ENCODE results near the gene NUP210.
"Not testable (repeated sequence)": the region's sequence is repeated elsewhere in the genome, so short reads cannot be mapped to it uniquely, and the experiment has no call there.

The NUP210 gene

GRCh38 chr3:13420045-13420830 is at the start of gene NUP210:
TSS of gene NUP210 (minus strand) at chr3:13420322. CDS start at chr3:13420226, 96 bp downstream.
- no peak for DNase-seq

DNA sequence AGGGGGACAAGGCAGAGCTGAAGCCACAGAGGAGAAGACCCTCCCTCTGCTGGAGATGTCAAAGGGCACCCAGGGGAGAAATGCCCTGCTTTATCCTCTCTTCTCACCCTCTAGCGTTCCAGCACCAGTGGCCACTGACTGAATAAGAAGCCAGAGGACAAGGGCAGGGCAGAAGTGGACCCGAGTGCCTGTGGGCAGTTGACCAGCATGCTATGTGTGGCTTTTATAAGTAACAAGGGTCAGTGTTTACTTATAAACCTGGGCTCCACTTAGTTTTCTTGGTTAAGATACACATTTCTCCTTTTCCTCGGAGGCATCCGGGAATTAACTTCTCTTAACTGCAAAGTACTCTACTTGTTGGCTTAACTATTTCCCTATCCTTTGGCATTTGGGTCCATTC is 46.7 kb upstream of the NUP210 start:
- DNase-seq, result no peak

- DNase-seq, result no peak
These were observed 45.2 kb upstream of the NUP210 start for GRCh38 chr3:13465236-13465873.

- DNase-seq, result no peak
These were observed 43.7 kb upstream of the NUP210 start for GRCh38 chr3:13463618-13464400.

GRCh38 chr3:13462822-13463221 is 42.7 kb upstream of the NUP210 start:
- DNase-seq, result no peak

DNA sequence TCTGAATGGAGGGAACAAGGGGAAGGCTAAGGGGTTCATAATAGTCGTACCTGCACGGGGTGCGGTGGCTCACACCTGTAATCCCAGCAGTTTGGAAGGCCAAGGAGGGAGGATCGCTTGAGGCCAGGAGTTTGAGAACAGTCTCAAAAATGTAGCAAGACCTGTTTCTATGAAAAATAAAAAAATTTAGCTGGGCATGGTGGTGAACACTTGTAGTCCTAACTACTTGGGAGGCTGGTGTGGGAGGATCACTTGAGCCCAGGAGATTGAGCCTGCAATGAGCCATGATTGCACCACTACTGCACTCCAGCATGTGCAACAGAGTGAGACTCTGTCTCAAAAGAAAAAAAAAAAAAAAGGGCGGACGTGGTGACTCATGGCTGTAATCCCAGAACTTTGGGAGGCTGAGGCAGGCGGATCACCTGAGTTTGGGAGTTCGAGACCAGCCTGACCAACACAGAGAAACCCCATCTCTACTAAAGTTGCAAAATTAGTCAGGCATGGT is 42.1 kb upstream of the NUP210 start:
- no peak for DNase-seq

DNA sequence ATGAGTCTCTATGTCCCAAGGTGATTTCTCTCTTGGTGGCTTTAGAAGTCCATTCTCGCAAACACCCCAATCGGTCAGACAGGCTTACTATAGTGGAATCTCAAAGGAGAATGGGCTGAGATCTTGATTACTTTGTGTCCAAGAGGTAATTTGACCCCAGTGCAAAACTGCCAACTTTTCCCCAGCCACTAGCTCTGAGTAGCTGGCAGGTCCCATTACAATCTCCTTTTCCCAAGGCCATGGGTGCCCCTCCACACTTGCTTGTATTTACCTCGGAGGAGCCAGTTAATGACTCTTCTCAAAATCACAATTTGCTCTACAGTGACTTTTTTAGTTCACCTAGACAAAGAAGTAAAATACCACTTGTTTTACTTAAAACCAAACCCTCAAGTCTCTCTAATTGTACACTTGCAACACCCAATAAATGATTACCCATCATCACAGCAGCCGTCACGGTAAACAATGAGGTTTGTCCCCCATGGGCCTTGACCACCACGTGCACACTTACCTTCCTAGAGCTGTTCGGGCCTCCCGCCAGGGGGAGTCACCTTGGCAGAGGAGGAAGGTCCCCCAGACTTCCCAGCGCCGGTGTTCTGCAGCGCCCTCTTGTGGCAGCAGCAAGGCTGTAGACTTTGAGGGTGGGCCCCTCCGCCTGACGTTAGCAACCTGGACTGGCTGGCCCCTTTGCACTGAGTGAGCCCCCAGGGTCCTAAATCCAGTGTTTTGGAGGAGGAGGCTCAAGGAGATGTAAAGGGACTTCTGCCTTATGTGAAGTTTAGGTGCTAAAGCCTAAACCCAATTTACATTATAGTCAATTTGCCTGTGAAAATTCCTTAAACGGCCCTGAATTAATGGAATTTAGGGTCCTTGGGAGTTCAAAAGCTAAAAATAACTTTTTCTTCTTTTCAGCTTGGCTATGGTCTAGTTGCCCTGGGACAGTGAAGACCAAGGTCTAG is 41.3 kb upstream of the NUP210 start:
- no peak for DNase-seq

- DNase-seq, result no peak
These were observed 40.2 kb upstream of the NUP210 start for GRCh38 chr3:13460341-13460736.

DNA sequence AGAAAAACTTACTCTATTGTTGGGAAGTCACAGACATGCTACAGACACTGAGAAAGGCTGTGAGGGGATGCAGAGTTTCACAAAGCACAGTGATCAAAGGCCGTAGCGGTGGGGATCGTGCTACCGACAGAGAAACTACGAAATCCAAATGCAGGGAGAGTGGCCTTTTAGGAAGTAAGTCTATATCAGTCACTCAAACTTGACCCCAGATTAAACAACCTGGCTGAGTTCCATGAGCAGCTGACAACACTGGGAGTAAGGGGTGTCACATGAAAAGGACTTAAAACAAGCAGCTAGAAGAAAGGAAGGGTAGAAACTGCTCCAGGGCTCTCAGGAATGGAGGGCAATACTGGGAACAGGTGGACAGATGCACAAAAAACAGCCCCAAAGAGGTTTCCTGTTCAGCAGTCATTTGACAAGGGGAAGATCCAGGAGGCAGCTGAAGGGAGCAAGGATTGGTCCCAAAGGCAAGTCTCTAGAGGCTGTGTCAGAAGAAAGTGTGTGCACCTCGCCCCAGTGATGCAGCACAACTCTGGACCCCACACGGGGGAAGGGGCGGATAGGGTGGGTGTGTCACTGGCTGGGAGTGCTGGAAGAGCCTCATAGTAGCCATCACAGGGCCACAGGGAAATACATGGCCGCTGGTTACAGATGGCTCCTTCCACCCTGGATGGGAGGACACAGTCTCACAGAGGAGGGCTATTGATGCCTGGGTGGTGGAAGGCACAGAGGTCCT is 39.7 kb upstream of the NUP210 start:
- no peak for DNase-seq

GRCh38 chr3:13457593-13457992 is 37.5 kb upstream of the NUP210 start:
- no peak for DNase-seq

DNA sequence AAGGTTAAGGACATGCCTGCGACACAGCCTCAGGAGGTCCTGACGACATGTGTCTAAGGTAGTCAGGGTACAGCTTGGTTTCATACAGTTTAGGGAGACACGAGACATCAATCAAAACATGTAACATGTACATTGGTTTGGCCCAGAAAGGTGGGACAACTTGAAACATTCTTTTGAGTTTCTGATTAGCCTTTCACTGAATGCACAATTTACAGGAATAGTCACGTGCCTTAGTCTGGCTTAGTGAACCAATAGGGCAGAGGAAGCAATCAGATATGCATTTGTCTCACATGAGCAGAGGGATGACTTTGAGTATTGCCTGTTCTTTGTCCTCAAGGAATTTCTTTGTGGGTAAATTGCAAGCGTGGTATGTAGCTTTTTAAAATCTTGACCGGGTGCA is 35.5 kb upstream of the NUP210 start:
- no peak for DNase-seq

DNA sequence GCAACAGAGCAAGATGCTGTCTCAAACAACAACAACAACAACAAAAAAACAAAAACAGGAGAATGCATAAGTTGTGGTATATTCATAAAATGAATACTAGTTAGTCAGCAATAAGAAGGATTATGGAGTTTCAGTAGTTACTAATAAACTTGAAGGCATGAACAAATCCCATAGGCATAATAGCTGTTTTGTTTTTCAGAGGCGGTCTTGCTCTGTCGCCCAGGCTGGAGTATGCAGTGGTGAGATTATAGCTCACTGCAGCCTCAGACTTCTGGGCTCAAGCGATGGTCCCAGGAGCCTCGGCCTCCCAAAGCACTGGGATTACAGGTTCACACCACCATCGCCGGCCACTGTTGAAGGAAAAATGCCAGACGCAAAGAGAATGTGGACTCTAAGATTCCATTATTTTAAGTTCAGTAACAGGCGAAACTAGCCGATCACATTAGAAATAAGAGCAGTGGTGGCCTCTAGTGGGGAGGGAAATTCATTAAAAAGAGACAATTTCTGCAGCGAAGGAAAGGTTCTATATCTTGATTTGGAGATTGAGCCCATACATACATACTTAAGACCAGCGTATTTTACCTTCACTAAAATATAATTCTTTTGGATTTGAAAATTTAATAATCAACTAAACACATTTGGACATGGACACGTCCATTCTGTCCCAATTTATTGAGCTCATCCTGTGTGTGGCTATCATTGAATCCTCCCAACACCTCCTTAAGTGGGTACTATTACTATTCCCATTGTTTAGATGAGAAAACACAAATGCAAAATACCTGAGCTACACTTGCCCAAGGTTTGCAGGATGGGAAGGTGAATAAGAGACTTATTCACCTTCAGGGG is 32.6 kb upstream of the NUP210 start:
- DNase-seq, result no peak

GRCh38 chr3:13451301-13451673 is 31.2 kb upstream of the NUP210 start:
- DNase-seq, result no peak

GRCh38 chr3:13442882-13443281 is 22.8 kb upstream of the NUP210 start:
- not testable (repeated sequence) for DNase-seq

GRCh38 chr3:13440204-13440817 is 20.2 kb upstream of the NUP210 start:
- DNase-seq, result no peak

DNA sequence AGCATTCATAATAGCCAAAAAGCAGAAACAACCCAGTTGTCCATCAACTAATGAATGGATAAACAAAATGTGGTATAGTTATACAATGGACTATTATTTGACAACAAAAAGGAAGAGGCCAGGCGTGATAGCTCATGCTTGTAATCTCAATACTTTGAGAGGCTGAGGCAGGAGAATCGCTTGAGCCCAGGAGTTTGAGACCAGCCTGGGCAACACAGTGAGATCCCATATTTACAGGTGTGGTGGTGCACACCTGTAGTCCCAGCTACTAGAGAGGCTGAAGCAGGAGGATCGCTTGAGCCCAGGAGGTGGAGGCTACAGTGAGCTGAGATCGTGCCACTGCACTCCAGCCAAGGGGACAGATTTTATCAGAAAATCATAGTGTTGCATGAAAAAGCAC is 16.1 kb upstream of the NUP210 start:
- DNase-seq, result not testable (repeated sequence)

DNA sequence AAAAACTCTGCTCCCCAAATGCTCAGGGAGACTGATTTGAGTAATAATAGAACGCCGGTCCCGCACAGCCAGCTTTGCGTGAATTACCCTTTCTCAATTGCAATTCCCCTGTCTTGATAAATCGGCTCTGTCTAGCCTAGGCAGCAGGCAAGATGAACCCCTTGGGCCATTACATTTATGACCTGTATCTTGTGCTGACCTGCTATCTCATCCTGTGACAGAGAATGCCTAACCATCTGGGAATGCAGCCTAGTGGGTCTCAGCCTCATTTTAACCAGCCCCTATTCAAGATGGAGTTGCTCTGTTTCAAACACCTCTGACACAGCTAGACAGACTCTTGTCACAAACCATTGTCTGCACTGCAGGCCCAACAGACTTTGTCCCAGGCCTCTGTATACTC is 13.8 kb upstream of the NUP210 start:
- DNase-seq, result no peak

- DNase-seq, result no peak
These were observed 12.0 kb upstream of the NUP210 start for GRCh38 chr3:13432093-13432492.

DNA sequence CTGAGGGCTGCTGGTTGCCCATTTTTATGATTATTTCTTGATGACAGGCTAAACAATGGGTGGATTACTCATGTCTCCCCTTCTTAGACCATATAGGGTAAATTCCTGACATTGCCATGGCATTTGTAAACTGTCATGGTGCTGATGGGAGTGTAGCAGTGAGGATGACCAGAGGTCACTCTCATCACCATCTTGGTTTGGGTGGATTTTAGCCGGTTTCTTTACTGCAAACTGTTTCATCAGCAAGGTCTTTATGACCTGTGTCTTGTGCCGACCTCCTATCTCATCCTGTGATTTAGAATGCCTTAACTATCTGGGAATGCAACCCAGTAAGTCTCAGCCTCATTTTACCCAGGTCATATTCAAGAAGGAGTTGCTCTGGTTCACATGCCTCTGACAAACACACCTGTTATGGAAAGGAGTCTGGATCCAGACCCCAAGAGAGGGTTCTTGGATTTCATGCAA is 10.3 kb upstream of the NUP210 start:
- not testable (repeated sequence) for DNase-seq

DNA sequence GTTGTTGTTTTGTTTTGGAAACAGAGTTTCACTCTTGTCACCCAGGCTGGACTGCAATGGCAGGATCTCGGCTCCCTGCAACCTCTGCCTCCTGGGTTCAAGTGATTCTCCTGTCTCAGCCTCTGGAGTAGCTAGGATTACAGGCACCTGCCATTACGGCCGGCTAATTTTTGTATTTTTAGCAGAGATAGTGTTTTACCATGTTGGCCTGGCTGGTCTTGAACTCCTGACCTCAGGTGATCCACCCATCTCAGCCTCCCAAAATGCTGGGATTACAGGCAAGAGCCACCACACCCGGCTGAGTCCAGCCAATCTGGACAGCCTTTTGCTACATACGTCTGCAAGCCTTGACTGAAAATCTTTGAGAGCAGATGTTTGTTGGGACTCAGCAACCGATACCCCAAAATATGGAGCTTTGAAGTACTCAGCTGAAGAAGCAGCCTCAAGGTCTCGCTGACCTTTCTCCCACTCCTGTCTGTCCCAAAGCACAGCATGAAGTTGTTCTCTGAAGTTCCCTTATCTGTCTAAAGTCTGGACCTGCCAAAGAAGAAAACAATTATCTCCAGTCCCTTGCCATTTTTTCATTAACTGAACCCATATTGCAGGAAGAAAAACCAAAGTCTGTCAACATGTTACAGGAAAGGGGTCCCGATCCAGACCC is 9.6 kb upstream of the NUP210 start:
- no peak for DNase-seq
